Esophagus muscularis mucosa (tissue), 4 donors: ENCODE data around the gene TRIM33.

Source experiments
- CTCF ChIP-seq, 3 experiments: fragments of 200-600 bp in 2 of 3; fragments of 450-650 bp in 1 of 3; sonication (generic) in 2 of 3; IDR thresholded peaks; one replicate each; pipeline ENCODE4 v1.5.1; 2017 to 2019; ENCODE audit warnings: antibody characterized with exemption in 3 of 3, mild to moderate bottlenecking in 2 of 3, moderate library complexity in 1 of 3
- EP300 ChIP-seq: sonication (generic); formaldehyde crosslinking; IDR thresholded peaks from one replicate; pipeline ENCODE4 v1.6.1; 2017; ENCODE audit warnings: antibody characterized with exemption
- POLR2A ChIP-seq: fragments of 450-650 bp; IDR thresholded peaks from one replicate; pipeline ENCODE4 v1.6.1; 2017; ENCODE audit warnings: antibody characterized with exemption, moderate library complexity, mild to moderate bottlenecking, low read depth
- POLR2AphosphoS5 ChIP-seq, 2 donors: sonication (generic); formaldehyde crosslinking; IDR thresholded peaks; one replicate each; pipeline ENCODE4 v1.6.1; 2017; ENCODE audit warnings: antibody characterized with exemption in 2 of 2

GRCh38 chr1:114492978-114493377, 18.0 kb downstream of the TRIM33 start:
- no peak for TF ChIP-seq POLR2AphosphoS5 (IDR thresholded peaks at IDR 0.05)
- TF ChIP-seq CTCF (IDR thresholded peaks at IDR 0.05): no peak
- no peak for TF ChIP-seq POLR2A
- TF ChIP-seq EP300: no peak
